DMS153 treated with DMSO at 0.1 percent for 48 hours (cell line): ENCODE measurements around the gene ARHGEF10L.

Experiments used
- DNase-seq: peaks from one replicate; lab custom pipeline; 2025; ENCODE audit not compliant: unreplicated experiment; lab: John Stamatoyannopoulos, UW

The ARHGEF10L gene

DNA sequence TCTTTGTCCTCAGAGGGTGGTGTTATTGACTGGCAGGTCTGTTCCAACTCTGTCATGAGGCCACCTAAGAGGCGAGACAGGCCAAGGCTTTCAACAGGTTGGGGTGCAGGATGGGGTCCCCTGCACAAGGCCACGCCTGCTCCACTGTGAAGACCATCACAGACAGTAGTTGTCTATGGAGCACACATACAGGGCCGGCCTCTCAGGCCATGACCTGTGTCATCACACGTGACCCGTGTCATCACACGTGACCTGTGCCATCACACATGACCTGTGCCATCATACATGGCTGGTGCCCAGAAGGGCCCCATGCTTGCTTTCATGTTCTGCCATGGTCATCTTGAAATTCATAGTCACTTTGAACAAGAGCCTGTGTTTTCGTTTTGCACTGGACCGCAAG is 91.9 kb downstream of the ARHGEF10L start:
- DNase-seq: no peak

- no peak for DNase-seq
Measured at GRCh38 chr1:17632106-17632505, 92.6 kb downstream of the ARHGEF10L start.

- DNase-seq: no peak
Measured at GRCh38 chr1:17632541-17633184, 93.2 kb downstream of the ARHGEF10L start.

DNA sequence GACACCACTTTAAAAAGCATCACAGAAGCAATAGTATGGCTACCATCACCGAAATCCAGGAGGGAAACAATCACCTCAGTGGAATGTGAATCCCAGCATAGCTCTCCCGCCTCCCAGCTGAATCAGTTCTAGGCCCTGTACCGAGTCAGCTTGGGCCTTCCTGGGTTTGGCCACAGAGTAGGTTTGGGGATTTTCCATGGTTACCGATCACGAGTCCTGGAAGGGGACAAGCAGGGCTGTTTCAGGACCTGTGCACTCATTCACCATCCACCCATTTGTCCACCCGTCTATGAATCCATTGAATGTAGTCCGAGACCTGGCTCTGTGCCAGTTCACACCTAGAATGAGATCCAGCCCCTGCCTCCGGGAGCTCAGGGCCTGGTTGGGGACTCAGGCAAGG is 94.2 kb downstream of the ARHGEF10L start:
- no peak for DNase-seq

DNA sequence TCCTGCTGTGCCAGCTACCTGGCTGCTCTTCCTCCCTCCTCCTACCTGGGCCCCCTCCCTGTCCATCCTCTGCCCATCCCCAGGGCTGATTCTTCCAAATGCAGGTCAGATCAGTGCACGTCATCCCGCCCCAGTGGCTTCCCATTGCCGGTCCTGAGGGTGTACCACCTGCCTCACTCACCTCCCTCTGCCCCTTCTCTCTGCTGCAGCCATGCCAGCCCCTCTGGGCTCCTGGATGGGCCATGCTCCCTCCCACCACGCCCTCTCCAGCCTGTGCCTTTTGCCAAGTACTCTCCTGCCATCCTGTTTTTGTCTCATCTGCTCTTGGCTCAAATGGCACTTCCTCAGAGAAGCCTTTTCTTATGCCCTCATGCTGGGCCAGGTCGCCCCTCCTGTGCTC is 95.8 kb downstream of the ARHGEF10L start:
- DNase-seq: no peak

DNA sequence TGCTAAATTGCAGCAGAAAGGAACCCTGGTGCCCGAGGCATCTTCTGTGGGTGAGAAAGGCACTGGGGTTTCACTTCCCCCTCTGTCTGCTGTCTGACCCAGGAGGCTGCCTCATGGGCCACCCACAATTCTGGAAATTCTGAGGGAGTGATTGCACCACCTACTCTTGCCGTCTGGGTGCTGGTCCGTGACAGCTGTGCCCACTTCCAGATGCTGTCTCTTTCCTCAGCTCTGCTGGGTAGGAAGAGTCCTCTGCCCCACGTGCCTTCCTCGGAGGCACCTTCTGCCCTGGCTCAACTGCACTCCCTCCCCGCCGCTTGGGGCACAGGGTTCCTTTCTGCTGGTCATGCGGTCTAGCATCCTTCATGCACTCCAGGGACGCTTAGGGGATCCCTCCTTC is 96.3 kb downstream of the ARHGEF10L start:
- no peak for DNase-seq

- DNase-seq: no peak
Measured at GRCh38 chr1:17636612-17637011, 97.1 kb downstream of the ARHGEF10L start.

DNA sequence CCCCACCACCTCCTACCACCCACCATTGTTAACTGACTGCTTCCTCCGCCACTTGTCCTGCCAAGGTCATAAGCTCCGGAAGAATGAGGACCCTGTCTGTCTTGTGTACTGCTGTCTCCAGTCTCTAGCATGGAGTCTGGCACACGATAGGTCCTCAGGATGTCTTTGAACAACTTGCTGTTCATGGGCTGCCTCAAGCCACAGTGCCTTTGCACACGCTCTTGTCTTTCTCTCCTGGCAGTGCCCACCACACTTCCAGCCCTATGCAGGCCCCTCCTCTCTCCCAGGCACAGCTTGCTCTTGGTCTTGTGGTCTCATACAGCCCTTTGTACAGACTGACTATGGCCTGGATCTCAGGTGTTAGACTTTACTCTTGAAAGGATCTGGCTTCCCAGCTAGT is 97.6 kb downstream of the ARHGEF10L start:
- no peak for DNase-seq

DNA sequence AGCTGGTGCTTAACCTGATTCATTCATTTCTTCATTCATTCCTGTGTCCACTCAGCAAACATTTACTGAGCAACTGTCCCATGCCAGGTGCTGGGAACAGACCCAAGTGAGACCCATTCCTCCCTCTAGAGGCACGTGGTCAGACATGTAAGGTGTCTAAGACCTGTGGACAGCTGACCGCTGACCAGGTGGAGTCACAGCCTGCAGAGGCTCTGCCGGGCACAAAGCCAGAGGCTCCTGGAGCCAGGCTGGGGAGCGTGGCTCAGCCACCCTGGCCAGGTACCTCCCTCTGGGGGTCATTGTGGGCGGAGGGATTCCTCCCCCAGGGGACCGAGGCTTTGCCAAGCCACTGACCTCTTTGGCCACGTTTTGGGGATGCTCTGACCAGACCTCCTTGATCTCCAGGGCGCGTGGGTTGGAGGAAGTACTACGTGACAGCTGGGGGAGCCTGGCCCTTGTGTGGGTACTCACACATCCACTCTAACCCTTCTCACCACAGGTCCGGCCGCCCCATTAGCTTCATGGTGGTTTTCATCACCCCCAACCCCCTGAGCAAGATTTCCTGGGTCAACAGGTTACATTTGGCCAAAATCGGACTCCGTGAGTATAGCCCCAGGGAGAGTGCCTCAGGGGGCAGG is 100.3 kb downstream of the ARHGEF10L start:
- DNase-seq: no peak

DNA sequence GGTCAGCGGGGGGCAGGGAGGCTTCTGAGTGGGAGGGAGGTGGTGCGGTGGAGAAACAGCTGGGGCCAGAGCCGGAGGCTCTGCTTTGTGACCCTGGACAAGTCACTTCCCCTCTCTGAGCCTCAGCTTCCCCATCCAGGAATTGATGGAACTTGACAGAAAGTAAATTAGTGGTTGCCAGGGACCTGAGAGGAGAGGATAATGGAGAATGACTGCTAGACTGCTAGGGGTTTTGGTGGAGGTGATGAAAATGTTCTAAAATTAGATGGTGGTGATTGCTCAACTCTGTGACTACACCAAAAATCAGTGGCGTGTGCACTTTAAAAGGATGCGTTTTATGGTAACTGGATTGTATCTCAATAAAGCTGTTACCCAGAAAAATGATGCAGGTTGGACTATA is 100.9 kb downstream of the ARHGEF10L start:
- no peak for DNase-seq

- DNase-seq: no peak
Measured at GRCh38 chr1:17640975-17641374, 101.5 kb downstream of the ARHGEF10L start.

DNA sequence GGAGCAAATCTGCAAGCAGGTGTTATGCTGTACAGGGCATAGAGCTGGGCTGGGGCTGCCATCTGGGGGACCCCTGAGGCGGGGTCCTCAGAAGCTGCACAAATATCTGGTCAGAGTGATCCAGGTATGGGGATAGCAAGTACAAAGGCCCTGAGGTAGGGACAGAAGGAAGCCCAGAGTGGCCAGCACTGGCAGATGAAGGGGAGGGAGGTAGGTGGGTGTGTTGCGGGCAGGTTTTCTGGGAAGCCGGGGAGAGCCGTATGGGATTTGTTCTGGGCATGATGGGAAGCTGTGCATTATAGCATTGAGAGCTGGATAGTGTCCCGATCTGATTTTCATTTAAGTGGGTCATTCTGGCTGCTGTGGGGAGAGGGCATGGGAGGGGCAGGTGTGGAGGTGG is 102.7 kb downstream of the ARHGEF10L start:
- DNase-seq: no peak

GRCh38 chr1:17642943-17643342 is 103.4 kb downstream of the ARHGEF10L start:
- no peak for DNase-seq

GRCh38 chr1:17643861-17644703 is 104.6 kb downstream of the ARHGEF10L start:
- DNase-seq: no peak

GRCh38 chr1:17645068-17645911 is 105.8 kb downstream of the ARHGEF10L start:
- DNase-seq: no peak

GRCh38 chr1:17646444-17647280 is 107.2 kb downstream of the ARHGEF10L start:
- DNase-seq: no peak

- DNase-seq: no peak
Measured at GRCh38 chr1:17648457-17649145, 109.1 kb downstream of the ARHGEF10L start.

DNA sequence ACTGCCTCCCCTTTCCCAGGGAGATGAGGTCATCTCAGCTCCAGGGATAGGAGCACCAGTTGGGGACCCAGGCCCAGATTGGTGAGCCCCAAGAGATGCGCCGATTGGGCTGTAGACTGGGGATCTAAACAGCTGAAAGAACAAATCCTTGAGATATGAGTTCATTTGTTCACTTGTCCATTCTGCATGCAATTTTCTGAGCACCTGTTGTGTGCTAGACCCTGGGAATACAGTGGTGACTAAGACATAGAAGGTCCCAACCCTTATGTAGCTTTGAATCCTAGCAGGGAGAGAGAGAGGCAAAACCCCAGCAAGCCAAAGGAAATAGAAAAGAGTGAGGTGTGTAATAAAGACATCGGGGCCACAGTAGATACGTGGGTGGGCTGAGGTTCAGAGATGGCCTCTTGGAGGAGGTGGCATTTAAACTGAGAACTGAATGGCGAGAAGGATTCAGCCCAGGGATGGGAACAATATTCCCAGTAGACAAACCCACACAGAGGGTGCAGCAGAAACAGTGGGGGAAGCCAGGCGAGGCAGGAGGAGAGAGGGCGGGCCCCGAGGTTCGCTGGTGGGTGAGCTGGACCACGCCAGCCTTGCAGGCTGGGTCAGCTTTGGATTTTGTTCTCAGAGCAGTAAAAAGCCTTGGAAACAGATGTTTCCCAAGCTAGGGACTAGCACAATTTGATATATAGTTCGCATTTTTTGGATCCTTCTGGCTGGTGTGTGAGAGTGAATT is 110.0 kb downstream of the ARHGEF10L start:
- no peak for DNase-seq

DNA sequence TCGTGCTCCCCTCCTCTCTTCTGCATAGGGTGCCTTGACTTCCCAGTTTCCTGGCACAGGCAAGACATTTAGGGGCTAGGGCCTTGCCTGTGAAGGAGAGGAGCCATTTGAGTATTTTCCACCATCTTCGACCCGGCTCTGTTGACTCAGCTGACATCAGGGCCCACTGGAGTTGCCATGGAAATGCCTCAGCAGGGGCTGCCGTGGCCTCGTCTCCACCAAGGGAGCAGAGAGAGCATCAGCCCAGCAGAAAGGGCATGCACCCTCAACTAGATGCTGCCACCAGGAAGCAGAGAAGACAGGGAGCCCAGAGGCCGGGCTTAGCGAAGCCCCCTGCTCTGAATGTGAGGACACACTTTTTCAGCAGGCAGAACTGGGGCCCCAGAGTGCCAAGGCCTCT is 113.8 kb downstream of the ARHGEF10L start:
- DNase-seq: no peak
